ENCODE data around the gene FOSL2. TPM values are rescaled to one million over a fixed set of nuclear protein-coding genes. Genes with fewer than 3 reads are reported as not detected.

Gene FOSL2
- total and polyA plus RNA-seq, 4 donors, result 23.5 to 97.9 (median 68.5) TPM

DNA sequence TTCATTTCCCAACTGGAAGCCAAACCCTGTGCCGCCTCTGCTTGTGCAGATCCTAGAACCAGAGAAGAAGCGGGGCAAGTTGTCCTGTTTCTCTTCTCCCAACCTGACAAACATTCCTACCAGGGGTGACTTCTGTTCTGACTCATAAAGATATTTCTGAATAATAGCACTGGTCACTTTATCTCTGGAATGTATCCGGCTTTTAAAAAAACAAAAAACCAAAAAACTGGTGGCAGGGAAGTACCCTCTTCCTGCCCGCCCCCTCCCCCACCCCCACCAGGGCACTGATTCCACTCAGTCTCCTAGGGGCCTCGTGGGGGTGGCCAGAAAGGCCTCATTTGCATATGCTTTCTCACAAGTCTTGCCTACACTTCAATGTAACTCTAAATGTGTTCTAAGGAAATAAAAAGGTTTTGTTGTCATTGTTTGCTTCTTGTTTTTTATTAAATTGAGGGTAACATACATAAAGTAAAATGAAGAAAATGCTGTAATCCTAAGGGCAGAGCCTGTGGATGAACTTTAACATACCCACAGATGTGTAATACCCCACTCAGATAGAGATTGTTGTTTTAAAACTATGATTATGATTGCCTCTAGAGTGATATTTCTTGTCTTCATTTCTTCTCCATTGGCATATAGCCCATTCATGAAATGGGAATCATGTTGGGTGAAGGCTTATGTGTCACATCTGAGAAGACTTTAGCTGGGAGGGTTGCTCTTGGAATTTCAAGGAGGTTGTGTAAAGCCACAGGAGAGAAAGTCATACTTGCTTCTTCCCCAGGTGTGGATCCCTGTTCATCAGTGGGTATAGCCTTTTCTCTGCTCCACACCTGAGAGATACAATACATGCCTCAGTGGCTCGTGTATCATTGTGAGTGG lies 5.3 kb upstream of the FOSL2 start:
- Histone ChIP-seq H3K9ac (ENCODE audit: insufficient read depth in 1 of 2, low read length in 2 of 2) (no peak overlapping the region), H3K36me3 (ENCODE audit: control insufficient read depth in 4 of 4, insufficient read depth in 4 of 4, low read length in 4 of 4) (no peaks in the 10 kb centered on the region), H3K4me3 (no peak overlapping the region), H3K27ac (ENCODE audit: low read depth in 1 of 2, low read length in 1 of 2) (no peak overlapping the region), H3K27me3 (ENCODE audit: control insufficient read depth in 3 of 3, insufficient read depth in 3 of 3, low read length in 2 of 3) (peaks cover 0 to 5% (median 0%) of the 10 kb centered on the region in 3 donors), H3K4me1 (ENCODE audit: control insufficient read depth in 5 of 5, insufficient read depth in 5 of 5, low read length in 5 of 5) (peaks cover 0 to 24% (median 6%) of the 10 kb centered on the region in 5 donors), H3K9me3 (ENCODE audit: control insufficient read depth in 4 of 4, insufficient read depth in 3 of 4, low read length in 3 of 4) (no peaks in the 10 kb centered on the region)
- DNase-seq (no peak), ATAC-seq (ENCODE audit: insufficient read depth, low FRiP score) (no peak)
- 61 to 66% methylated on average over 6 of the region's 6 CpGs for WGBS, 2 donors
- TF ChIP-seq, protein P1, sequence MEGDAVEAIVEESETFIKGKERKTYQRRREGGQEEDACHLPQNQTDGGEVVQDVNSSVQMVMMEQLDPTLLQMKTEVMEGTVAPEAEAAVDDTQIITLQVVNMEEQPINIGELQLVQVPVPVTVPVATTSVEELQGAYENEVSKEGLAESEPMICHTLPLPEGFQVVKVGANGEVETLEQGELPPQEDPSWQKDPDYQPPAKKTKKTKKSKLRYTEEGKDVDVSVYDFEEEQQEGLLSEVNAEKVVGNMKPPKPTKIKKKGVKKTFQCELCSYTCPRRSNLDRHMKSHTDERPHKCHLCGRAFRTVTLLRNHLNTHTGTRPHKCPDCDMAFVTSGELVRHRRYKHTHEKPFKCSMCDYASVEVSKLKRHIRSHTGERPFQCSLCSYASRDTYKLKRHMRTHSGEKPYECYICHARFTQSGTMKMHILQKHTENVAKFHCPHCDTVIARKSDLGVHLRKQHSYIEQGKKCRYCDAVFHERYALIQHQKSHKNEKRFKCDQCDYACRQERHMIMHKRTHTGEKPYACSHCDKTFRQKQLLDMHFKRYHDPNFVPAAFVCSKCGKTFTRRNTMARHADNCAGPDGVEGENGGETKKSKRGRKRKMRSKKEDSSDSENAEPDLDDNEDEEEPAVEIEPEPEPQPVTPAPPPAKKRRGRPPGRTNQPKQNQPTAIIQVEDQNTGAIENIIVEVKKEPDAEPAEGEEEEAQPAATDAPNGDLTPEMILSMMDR (IDR thresholded peaks at IDR 0.05; ENCODE audit: control extremely low read depth, extremely low read depth), result no peak

DNA sequence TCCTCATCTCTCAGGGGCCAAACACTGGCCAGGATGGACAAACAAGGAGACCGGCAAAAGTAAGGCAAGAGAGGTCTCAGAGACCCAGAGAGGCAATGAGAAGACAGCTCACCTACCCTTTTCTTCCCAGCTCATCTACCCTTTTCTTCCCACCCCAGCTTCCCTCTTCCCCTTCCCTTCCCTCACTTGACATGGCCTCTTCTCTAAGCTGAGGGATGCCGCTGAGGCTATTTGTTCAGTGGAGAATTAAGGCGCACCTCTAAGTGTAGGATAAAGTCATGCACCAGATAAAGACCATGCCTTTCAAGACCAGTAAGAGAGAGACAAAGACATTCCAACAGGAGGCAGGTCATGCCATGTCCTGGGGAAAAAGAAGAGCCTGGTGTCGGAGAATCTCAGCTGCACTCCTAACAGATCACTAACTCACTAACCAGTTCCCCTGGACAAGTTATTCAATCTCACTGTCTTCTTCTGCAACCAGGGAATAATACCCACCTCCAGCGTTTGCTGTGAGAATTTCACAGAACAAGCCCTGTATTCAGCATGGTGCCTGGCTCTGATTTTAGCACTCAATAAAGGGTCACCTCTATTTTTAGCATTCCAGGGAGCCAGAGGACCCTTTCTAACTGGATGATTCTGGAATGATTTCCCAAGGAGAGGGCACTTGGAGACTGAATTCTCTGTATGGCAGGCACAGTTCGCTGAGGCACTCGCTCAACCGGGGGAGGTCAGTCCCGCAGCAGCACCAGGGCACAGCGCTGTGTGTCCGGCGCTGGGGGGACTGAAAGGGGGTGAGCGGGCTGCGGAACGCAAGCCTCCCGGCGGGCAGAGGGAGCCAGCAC lies 3.0 kb upstream of the FOSL2 start:
- Histone ChIP-seq H3K9ac (ENCODE audit: insufficient read depth in 1 of 2, low read length in 2 of 2) (peak overlapping the region in 1 of 2 donors; percentile 55), H3K4me3 (no peak overlapping the region), H3K27me3 (ENCODE audit: control insufficient read depth in 3 of 3, insufficient read depth in 3 of 3, low read length in 2 of 3) (peaks cover 0 to 5% (median 0%) of the 10 kb centered on the region in 3 donors), H3K27ac (ENCODE audit: low read depth in 1 of 2, low read length in 1 of 2) (peak overlapping the region; percentile 99), H3K4me1 (ENCODE audit: control insufficient read depth in 5 of 5, insufficient read depth in 5 of 5, low read length in 5 of 5) (peaks cover 0 to 27% (median 6%) of the 10 kb centered on the region in 5 donors), H3K9me3 (ENCODE audit: control insufficient read depth in 4 of 4, insufficient read depth in 3 of 4, low read length in 3 of 4) (no peaks in the 10 kb centered on the region), H3K36me3 (ENCODE audit: control insufficient read depth in 4 of 4, insufficient read depth in 4 of 4, low read length in 4 of 4) (no peaks in the 10 kb centered on the region)
- TF ChIP-seq, protein P1 (IDR thresholded peaks at IDR 0.05; ENCODE audit: control extremely low read depth, extremely low read depth), result no peak
- 28 to 30% methylated on average over 17 of the region's 17 CpGs for WGBS, 2 donors
- ATAC-seq (ENCODE audit: insufficient read depth, low FRiP score) (no peak), DNase-seq (peak in 1 of 3 donors; percentile 83)

DNA sequence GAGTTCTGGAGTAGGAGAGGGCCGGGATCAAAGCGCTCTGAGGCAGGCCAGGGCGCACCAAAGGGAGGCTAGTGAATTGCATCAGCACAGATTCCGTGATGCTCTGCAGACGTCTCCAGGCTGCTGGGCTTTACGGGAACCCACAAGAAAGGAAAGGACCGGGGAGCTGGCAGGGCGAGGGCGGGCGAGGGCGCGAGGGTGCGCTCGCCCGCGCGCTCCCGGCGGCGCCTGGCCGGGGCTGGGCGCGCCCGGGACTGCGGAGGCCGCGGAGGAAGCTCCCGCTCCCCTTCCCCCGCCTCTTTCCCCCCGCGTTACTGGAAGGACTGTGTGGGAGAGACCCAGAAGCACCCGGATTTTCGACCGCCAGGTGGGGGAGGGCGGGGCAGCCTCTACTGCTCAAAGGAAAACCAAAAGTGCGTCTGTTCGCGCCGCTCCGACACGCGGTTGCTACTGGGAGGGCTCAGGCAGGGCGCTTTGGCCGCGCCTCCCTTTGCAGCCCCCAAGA lies 2.4 kb upstream of the FOSL2 start:
- Histone ChIP-seq H3K27ac (ENCODE audit: low read depth in 1 of 2, low read length in 1 of 2) (peak overlapping the region; percentile 99), H3K27me3 (ENCODE audit: control insufficient read depth in 3 of 3, insufficient read depth in 3 of 3, low read length in 2 of 3) (peaks cover 0 to 5% (median 0%) of the 10 kb centered on the region in 3 donors), H3K9me3 (ENCODE audit: control insufficient read depth in 4 of 4, insufficient read depth in 3 of 4, low read length in 3 of 4) (no peaks in the 10 kb centered on the region), H3K4me1 (ENCODE audit: control insufficient read depth in 5 of 5, insufficient read depth in 5 of 5, low read length in 5 of 5) (peaks cover 0 to 34% (median 6%) of the 10 kb centered on the region in 5 donors), H3K4me3 (peak overlapping the region; percentile 61), H3K9ac (ENCODE audit: insufficient read depth in 1 of 2, low read length in 2 of 2) (peak overlapping the region; percentile 30 to 58), H3K36me3 (ENCODE audit: control insufficient read depth in 4 of 4, insufficient read depth in 4 of 4, low read length in 4 of 4) (no peaks in the 10 kb centered on the region)
- 0 to 1% methylated on average over 26 to 45 of the region's 45 CpGs for WGBS, 2 donors
- TF ChIP-seq, protein P1 (IDR thresholded peaks at IDR 0.05; ENCODE audit: control extremely low read depth, extremely low read depth), result no peak
- peak; percentile 36 for ATAC-seq (ENCODE audit: insufficient read depth, low FRiP score)
- peak in 2 of 3 donors; percentile 79 to 84 for DNase-seq
